Islet precursor cell (in vitro differentiated cells): Measurements from ENCODE around the gene PTPRB.
A peak's percentile ranks its signal among the peaks of the same experiment; 100 is the strongest.

Experiments used
- DNase-seq: peaks from one replicate; pipeline ENCODE4 v3.0.0-alpha.2; 2018

The PTPRB gene

DNA sequence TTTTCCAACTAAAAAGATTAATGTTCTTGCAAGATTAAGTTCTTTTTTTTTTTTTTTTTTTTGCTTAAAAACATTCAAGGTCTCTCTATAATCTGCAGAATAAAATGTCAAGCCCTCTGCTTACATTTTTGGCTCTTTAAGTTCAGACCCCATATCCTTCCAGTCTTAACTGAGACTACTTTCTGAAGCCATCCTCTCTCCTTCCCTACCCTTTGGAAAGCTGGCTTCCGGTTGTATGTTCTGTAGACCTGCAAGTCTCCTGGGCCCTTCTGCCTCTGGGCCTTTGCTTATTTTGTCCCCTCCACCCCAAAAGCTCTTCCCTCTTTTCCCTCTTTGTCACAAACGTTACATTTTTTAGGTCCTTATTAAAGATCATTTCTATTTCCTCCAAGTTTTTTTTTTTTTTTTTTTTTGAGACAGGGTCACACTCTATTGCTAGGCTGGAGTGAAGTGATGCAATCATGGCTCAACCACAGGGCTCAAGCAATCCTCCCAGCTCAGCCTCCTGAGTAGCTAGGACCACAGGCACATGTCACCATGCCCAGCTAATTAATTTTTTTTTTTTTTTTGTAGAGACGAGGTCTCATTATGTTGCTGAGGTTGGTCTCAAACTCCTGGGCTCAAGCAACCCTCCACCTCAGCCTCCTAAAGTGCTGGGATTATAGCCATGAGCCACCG lies 46.5 kb downstream of the PTPRB start:
- DNase-seq: no peak

DNA sequence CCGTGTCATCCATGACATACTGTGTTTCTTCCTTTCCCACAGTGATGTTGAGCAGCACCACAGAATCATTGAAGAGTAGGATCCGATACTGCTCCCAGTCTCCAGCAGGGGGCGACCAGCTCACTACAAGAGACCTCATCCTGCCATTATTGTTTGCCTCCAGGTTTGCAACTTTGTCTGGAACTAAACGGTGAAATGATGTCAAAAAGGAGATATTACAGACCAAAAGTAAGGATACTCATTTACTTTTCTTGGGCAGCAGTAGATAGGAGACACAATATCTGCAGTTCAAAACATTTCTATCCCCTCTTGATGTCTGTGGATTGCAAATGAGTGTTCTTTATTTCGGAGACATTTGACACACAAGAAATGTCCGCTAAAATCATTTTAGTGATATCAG lies 47.2 kb downstream of the PTPRB start:
- peak; percentile 89 for DNase-seq

DNA sequence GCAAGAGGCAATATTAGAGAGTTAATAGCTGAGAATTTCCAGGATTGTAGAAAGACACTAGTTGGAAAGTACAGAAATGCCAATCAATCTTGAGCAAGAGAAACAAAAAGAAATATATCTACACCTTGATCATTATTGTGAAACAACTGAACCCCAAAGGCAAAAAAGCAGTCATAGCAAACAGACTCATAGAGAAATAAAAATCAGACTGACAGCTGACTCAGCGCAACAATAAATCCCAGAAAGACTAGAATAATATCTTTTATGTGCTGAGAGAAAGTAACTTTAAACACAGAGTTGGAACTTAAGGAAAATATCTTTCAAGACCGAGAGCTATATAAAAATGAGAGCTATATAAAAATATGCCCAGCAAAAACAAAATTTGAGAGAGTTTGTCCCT lies 52.9 kb downstream of the PTPRB start:
- no peak for DNase-seq

DNA sequence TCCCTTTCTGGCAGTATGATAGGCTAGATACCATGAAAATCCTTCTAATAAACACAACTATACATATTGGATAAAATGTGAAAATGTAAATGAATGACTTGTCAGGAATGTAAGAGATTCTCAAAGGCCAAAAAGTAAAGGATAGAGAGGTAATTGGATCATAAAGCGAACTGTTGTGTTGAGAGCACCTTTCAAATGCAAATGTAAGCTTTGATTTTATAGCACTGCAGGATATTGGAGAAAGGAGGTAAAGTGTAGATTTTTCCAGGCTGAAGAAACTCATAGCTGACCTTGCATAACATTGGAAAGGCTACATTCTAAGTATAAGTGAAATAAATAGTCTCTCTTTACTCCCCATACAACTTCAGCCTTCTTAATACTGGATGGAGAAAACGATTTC lies 54.0 kb downstream of the PTPRB start:
- no peak for DNase-seq

DNA sequence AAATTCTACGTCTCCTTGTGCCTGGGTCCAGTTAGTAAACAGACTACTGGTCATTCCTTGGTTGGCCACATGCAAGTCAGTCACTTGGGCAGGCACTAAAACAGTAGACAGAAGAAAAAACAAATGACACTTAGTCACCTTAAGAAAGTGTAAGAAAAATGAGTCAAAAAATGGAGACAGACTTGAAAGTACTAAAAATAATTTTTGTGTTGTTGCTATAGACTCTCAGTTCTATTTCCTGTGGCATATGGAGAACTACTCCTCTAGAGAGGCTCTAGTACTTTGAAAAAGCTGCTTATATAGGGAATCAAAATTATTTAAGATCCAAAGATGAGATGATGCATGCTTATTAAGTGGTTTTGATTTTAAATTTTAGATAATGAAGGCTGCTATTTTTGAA lies 56.0 kb downstream of the PTPRB start:
- no peak for DNase-seq

DNA sequence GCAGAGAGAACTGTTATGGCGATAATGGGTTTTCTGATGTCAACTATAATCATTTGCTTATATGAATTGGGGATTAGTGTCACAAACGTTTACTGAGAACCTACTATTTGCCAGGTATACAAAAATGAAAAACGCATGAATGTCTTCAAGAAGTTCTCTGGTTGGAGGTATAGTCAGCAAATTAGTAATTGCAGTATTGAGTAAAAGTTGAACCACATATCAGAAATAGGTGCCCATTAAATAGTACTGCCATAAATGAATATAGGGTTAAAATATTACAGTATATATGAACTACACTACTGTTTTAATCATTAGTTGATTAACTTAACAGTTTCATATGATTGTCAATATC lies 60.0 kb downstream of the PTPRB start:
- DNase-seq: no peak

DNA sequence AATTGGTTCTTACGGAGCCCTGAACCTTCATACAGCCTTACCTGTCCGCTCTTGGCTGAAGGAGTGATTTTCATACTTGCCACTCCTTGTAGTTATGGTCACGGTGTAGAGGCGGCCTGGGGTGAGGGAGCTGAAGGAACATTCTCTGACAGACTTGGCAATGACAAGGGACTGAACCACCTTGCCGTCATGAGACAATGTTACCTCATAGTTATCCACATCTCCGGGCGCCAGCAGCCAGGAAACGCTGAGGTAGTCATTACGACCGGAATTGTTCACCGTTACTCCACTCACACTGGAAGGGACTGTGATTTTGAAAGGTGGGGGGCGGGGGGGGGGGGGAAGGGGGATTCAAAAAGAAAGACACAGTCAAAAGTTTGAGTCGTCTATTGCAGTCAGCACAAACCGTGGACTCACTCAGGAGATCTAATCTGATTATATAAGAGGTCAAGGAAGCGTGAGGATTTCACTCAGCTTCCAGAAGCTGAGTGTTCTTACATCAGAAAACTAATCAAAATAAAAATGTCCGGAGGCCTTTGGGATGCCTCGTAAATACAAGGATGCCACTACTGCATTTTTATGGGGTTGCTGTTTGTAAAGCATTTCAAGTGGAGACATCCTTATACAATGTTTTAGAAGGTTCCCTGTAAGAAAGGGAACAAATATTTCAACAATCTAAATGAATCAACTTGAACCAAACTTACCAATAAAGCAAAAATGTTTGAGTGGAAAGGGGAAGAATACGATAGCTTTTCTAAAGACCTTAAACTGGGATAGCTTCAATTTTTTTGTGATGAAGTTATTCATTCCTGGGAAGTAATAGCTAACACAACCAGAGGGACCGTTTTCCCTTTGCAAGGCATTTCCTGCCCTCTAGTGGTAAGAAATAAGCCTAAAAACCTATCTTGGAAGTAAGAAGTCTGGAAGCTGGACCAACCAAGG lies 60.6 kb downstream of the PTPRB start:
- DNase-seq: no peak

DNA sequence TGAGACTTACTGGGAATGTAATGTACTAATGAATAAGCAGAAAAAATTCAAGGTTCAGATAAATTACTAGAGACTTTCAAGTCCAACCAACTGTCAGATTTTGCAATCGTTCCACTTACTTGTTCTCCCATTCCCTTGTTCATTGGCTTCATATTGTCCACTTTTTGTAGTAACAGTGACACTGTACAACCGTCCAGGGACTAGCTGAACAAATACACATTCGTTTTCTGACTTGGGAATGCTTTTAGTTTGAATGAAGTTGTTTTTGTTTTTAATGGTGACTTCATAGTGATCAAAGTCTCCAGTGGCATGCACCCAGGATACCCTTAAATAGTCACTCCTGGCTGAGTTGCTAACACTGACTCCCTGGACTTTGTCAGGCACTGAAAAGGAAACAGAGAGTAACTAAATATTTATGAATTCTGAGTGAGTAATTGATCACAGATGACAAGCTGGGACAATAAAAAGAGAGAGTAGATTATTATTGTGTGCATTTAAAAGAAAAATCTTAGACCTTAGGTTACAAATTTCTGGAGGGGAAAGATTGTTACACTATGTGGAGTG lies 65.4 kb downstream of the PTPRB start:
- DNase-seq: no peak

DNA sequence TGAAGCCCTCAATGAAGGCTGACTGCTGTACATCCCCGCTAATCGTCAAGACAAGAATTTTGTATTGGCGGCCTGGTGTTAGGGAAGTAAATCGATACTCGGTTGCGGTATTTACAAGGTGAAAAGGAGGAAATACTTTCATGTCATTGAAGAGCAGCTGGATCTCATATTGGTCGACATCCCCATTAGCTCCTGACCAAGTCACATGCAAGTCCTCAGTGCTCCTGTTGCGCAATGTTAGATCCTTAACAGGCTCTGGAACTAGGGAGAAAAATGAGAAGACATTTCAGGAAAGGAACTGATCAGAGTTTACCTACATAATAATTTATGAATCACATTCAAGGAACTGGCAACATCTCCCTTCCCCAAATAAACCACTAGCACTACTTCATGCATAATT lies 66.2 kb downstream of the PTPRB start:
- no peak for DNase-seq

DNA sequence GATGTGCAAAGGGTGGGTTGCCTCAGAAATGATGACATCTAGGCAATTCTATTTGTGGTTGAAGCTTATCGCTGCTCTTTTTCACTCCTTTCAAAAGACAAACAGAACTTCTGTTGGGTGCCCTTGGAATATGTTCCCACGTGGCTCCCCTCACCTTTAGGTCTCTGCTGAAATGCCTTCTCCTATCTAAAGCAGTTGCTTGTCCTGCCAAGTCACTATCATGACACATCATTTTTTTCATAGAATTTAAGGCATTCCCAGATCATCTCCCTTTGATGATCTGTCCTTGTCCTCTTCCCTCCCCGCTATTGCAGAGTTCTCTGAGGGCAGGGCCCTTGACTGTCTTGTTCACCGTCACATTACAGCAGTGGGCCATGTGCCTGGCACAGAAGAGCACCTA lies 75.7 kb downstream of the PTPRB start:
- no peak for DNase-seq

DNA sequence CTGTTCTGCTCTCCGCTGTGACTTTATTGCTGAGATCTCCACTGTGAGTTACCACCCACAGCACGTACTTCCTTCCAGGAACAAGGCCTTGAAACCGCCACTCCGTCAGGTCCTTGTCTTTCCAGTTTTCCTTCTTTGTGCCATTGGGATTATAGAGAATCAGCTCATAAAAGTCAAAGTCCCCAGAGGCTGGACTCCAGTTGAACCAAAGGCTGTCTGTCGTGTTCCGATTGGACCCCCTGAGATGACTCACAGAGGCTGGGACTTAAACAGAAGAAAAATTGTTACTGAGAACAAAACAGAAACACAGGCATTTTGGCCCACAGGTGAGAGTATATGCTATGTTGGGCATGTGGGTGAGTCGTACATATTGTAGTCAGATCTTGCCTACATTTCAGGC lies 76.6 kb downstream of the PTPRB start:
- DNase-seq: peak; percentile 75

DNA sequence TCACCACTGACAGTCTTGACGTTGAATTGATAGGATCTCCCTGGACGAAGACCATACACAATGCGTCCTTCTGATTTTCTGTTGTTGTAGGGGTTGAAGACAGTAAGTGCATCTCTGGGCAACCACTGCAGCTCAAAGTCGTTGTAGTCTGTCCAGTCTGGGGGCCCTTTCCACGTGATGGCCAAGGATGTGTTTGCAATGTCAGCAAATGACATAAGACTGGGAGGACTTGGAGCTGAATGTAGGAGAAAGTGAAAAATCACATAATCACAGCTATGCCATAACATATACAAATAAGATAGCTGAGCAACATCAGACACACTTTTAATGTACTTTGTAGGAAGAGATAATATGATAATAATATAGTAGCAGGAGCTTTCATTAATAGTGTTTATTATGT lies 77.8 kb downstream of the PTPRB start:
- no peak for DNase-seq

DNA sequence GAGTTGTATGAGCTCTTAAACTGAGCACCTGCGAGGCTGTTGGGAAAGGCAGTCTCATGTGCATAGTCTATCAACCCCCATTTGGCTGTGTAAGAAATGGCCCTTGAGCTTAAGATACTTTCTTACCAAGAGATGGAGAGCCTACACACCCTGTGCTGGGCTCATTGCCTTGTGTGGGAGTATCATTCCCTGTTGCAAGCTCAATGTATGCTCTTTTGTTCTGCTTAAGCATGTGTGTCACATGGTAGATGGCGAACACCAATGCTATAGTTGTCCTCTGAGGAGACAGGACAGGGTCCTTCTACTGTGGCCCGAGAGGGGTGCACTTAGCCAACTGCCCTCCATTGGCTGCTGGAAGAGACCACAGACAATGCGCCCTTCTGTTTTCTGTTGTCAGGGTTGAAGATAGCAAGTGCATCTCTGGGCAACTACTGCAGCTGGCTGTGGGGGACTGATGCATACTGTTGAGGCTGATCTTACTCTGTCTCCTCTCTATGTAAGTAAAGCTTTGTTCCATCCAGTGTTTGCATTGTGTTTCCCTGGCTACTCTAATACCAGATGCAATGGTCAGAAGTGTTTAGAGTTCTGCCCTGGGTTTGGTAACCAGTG lies 79.5 kb downstream of the PTPRB start:
- no peak for DNase-seq

DNA sequence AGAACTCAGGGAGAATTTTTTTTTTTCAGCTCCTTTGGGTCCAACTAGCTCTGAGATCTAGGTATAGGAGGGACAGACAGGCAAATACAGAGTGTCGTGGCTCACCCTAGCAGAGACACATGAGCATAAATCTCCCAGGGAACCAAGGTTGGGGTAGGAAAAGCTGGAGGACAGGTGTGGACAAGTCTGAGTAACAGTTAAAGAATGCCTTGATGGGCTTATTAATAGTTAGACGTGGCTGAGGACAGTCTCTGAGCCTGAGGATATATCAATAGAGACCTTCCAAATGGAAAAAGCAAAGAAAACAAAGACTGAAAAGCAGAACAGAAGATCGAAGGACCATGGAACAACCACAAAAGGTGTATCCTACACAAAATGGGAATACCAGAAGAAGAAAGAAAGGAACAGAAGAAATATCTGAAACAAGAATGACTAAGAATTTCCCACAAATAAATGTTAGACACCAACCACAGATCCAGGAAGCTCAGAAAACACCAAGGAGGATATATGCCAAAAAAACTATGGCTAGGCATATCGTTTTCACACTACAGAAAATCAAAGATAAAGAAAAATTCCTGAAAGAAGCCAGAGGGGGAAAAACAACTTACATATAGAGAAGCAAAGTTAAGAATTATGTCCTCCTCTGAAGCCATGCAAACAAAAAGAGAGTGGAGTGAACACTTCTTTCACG lies 80.9 kb downstream of the PTPRB start:
- DNase-seq: no peak

DNA sequence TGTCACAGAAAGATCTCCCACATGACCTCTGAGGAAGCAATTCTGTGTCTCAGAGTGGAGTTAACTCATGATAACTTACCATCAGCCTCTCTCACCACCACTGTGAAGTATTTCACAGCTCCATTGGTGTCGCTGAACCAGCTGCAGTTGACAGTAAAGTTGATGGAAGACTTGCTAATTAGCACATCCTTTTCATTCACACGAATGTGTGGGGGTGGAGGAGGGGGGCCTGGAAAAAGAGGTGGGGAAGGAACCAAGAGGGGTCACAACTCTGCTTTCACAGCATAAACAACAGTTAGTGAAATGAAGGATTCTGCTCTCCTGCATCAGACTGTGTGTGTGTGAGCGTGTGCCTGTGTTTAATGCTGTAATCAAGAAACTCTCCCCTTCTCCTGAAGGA lies 82.1 kb downstream of the PTPRB start:
- DNase-seq: no peak

DNA sequence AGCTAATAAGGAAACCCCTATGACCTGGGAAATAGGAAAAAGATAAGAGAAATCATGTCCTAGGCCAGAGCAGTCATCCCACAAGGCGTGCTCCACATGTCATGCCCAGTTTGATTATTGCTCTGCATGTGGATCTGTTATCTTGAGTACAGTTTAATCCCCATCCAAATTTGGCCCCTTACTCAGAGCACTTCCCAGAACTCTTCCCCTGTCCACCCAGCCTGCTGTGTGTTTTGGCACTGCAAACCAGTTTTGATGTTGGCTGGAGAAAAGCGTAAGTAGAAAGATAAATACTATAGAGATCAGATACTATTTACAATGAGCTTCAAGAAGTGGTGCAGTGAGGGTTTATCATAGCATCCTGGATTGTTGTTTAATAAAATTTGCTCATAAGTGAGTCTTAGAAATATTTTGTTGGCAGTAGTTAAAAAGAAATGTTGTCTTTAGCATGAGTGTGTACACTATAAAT lies 83.8 kb downstream of the PTPRB start:
- DNase-seq: no peak

DNA sequence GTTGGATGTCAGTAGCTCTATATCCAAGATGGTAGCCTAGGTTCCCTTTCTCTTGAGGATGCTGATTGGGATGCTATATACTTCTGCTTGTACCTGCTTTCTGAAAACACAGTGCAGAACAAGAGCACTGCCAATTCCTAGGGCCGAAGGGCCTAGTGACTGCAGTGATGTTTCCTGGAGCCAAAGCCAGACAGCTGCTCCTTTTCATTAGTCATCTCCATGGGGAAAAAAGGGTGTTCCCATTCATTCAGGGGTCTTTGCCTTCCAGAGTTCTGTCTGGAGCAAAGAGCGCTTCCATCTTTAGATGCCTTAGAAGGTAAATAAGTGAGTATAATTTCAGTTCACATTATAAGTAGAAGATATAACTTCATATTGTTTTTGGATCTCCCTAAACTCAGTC lies 85.5 kb downstream of the PTPRB start:
- DNase-seq: no peak

DNA sequence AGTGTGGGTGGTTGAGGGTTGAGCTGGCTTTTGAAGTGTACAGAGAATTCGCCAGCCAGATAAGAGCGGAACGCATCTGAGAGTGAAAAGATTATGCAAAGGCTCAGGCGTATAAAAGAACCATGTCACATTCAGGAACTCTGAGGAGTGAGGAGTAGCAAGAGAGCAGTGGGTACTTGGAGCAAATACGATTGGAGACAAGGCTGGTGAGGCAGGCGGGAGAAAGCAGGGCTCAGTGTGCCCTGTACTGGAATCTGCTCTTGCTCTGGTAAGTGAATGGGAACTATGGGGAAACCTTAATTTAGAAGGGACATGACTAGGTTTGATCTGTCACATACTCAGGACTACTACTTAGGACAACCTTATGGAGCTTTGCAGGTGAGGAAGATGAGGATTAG lies 87.0 kb downstream of the PTPRB start:
- DNase-seq: no peak

DNA sequence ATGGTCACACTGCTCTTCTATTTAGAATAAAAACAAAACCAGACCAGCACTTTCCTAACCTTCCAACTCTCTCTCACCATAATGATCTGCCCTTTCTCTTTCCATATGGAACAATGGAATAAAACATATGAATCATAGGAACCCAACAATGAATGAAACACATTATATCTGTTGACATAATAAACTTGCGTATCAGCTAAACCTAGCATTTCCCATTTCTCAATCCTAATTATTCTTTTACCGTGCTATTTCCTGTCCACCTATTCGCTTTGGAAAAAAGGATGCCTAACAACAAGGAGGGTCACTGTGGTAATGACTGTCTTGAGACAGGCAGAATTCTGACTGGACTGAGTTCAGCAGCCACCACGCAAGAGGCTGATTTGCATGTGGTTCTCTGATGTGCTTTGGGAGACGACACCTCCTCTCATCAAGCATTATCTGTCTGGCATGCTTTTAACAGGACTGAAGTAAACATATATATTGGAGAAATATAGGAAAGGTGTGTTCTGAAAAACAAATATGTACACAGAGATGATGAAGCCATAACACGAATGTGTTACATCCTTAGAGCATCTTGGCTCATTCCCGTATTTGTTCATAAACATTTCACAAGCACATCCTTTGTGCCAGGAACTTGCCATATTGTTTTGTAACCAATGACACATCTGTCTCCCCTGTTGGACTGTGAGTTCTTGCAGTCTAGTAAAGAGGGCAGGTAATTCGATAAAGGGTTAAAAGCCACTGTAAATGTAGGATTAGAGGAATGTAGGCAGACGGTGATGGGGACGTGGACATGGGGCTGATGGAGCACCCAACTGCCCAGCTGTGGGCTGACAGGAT lies 87.7 kb downstream of the PTPRB start:
- no peak for DNase-seq

DNA sequence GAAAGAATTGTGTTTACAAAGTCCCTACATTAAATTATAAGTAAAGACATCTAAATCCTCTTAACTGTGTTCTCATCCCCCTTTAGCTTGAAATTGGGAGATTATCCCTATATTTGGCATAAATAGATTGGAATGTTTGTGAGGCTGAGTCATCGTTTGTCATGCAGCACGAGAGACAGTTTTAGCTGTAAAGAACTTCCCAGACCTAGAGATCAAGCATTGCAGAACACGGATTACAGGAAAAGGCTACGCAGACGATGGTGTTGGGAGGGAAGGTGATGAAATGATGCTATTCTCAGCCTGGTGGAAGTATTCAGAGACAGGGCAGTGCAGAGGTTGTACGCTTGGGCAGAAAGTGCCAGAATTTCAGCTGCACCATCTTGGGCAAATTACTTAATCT lies 93.8 kb downstream of the PTPRB start:
- peak; percentile 72 for DNase-seq

DNA sequence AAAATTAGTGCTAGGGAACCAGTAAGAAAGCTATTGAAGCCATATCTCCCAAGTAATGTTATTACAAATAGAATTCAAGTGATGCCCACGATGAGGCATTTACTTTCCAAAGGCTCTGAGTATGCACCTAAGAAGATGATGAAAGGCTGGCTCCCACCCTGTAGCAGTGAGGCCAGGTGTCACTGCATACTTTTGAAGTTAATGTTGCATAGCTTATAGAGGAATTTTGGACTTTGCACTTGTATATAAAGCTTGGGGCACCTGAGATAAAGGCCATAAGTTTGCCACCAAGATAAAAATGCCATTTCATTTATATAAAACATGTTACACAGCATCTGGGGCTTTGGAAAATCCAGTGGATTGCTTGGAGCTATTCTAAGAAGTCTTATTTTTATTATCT lies 96.2 kb downstream of the PTPRB start:
- no peak for DNase-seq

DNA sequence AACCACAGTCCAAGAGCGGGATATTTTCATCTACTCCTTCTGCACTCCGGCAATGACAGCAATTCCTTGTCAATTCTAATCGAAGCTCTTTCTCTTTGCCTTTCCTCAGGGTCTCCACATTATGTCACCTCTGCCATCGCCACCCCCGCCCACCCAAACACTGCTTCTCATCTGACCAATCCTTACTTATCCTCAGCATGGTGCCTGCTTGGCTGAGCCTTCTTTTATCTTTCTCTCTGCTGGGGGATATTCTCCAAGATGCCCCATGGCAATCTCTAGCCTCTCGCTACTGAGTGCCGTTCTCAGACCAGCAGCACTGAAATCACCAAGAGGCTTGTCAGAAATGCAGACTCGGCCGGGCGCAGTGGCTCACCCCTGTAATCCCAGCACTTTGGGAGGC lies 100.6 kb downstream of the PTPRB start:
- no peak for DNase-seq
